SK-N-SH (cell line): Measurements from ENCODE around the gene NBEA. TPM values are rescaled to one million over a fixed set of nuclear protein-coding genes. Genes with fewer than 3 reads are reported as not detected.
"Not testable (repeated sequence)": the region's sequence is repeated elsewhere in the genome, so short reads cannot be mapped to it uniquely, and the experiment has no call there.

Source experiments
- CTCF ChIA-PET: fragments of 300-600, 350-600 bp; formaldehyde crosslinking; extraction: SDS; loops from one replicate; lab custom pipeline; 2021; lab: Yijun Ruan, JAX
- POLR2A ChIA-PET: fragments of 350-600 bp; sonication (Branson Sonifier 250); formaldehyde crosslinking; extraction: SDS; loops from one replicate; lab custom pipeline; 2020; ENCODE audit warnings: antibody characterized with exemption, inconsistent platforms; lab: Yijun Ruan, JAX
- DNase-seq: peaks from one replicate; pipeline ENCODE4 v3.0.0; 2012
- H2AFZ ChIP-seq: fragments of 200-600 bp; sonication (generic); 2 replicates; pipeline ENCODE4 v1.8.1; 2016; ENCODE audit warnings: antibody characterized with exemption, mild to moderate bottlenecking, low read depth
- H3F3A ChIP-seq: fragments of 200-600 bp; sonication (generic); replicated peaks from 2 replicates; pipeline ENCODE3; 2016; ENCODE audit warnings: antibody characterized with exemption, mild to moderate bottlenecking; ENCODE audit not compliant: insufficient read depth
- H3K27ac ChIP-seq, 2 experiments: fragments of 200-500 bp in 1 of 2; fragments of 200-600 bp in 1 of 2; sonication (Bioruptor generic) in 1 of 2; sonication (generic), shearing (Covaris generic) in 1 of 2; 2 replicates each; pipeline versions ENCODE4 v1.5.1 to v1.6.1; 2014 to 2016; ENCODE audit warnings: low read depth in 2 of 2, inconsistent platforms in 1 of 2, low read length in 1 of 2, mild to moderate bottlenecking in 1 of 2, mixed read lengths in 1 of 2
- H3K27me3 ChIP-seq: fragments of 200-600 bp; sonication (generic), shearing (Covaris generic); 2 replicates; pipeline ENCODE4 v1.6.1; 2016; ENCODE audit warnings: mixed run types; ENCODE audit not compliant: insufficient read depth
- H3K36me3 ChIP-seq, 2 experiments: fragments of 200-500 bp in 1 of 2; fragments of 200-600 bp in 1 of 2; sonication (Bioruptor generic) in 1 of 2; sonication (generic) in 1 of 2; replicated peaks in 1 of 2; 2 replicates each; pipeline versions ENCODE3 to v1.5.1; 2014 to 2016; ENCODE audit warnings: low read length in 1 of 2, mild to moderate bottlenecking in 1 of 2; ENCODE audit not compliant: insufficient read depth in 2 of 2, control insufficient read depth in 1 of 2
- H3K4me1 ChIP-seq, 2 experiments: fragments of 200-500 bp in 1 of 2; fragments of 200-600 bp in 1 of 2; sonication (Bioruptor generic) in 1 of 2; sonication (generic), shearing (Covaris generic) in 1 of 2; 2 replicates each; pipeline versions ENCODE4 v1.5.1 to v1.6.1; 2014 to 2016; ENCODE audit warnings: low read depth in 1 of 2, low read length in 1 of 2, mixed run types in 1 of 2; ENCODE audit not compliant: insufficient read depth in 2 of 2, control insufficient read depth in 1 of 2
- H3K4me2 ChIP-seq: fragments of 200-600 bp; sonication (generic), shearing (Covaris generic); 2 replicates; pipeline ENCODE4 v1.6.1; 2017; ENCODE audit warnings: mixed run types
- H3K4me3 ChIP-seq, 2 experiments: fragments of 200-500 bp in 1 of 2; fragments of 200-600 bp in 1 of 2; sonication (Bioruptor generic) in 1 of 2; sonication (generic), shearing (Covaris generic) in 1 of 2; 2 replicates each; pipeline versions ENCODE4 v1.5.1 to v1.8.1; 2014 to 2016; ENCODE audit warnings: low read depth in 2 of 2, inconsistent platforms in 1 of 2, low read length in 1 of 2, mild to moderate bottlenecking in 1 of 2, mixed read lengths in 1 of 2, moderate library complexity in 1 of 2
- H3K79me2 ChIP-seq: fragments of 200-600 bp; sonication (generic); 2 replicates; pipeline ENCODE4 v1.8.1; 2017; ENCODE audit warnings: mild to moderate bottlenecking; ENCODE audit not compliant: insufficient read depth
- H3K9ac ChIP-seq: fragments of 200-600 bp; sonication (generic); 2 replicates; pipeline ENCODE4 v1.6.1; 2017; ENCODE audit warnings: mixed run types
- H3K9me2 ChIP-seq: fragments of 200-600 bp; sonication (generic); 2 replicates; pipeline ENCODE4 v1.6.1; 2017; ENCODE audit warnings: mixed run types
- H3K9me3 ChIP-seq: fragments of 200-600 bp; sonication (generic); 2 replicates; pipeline ENCODE4 v1.6.1; 2017; ENCODE audit warnings: mixed run types, mild to moderate bottlenecking, moderate library complexity
- H4K20me1 ChIP-seq: fragments of 200-600 bp; sonication (generic); 2 replicates; pipeline ENCODE4 v1.6.1; 2017; ENCODE audit warnings: mild to moderate bottlenecking, mixed run types; ENCODE audit not compliant: insufficient read depth
- CTCF ChIP-seq: fragments of 200-600 bp; sonication (generic); IDR thresholded peaks from 2 replicates; pipeline ENCODE4 v1.6.1; 2017; ENCODE audit warnings: antibody characterized with exemption, mild to moderate bottlenecking, moderate library complexity
- EP300 ChIP-seq, 2 experiments: IDR thresholded peaks; 2 replicates each; pipeline versions ENCODE4 v1.4.0 to v1.6.1; 2012; ENCODE audit warnings: borderline replicate concordance in 1 of 2, low read depth in 1 of 2, low read length in 1 of 2
- FOSL2 ChIP-seq: IDR thresholded peaks from 2 replicates; pipeline ENCODE4 v1.4.0; 2012; ENCODE audit warnings: low read depth, mild to moderate bottlenecking, moderate library complexity, borderline replicate concordance
- GABPA ChIP-seq: IDR thresholded peaks from 2 replicates; pipeline ENCODE4 v1.4.0; 2012; ENCODE audit warnings: low read depth, mild to moderate bottlenecking
- JUND ChIP-seq: IDR thresholded peaks from 2 replicates; pipeline ENCODE4 v1.4.0; 2012
- MEF2A ChIP-seq: IDR thresholded peaks from 2 replicates; pipeline ENCODE4 v1.4.0; 2012; ENCODE audit warnings: low read depth, borderline replicate concordance
- MXI1 ChIP-seq: IDR thresholded peaks from 2 replicates; pipeline ENCODE4 v1.6.1; 2012; ENCODE audit warnings: mild to moderate bottlenecking, low read depth, low read length, improper control_type of control experiment
- NRF1 ChIP-seq: IDR thresholded peaks from 2 replicates; pipeline ENCODE4 v1.6.1; 2012; ENCODE audit warnings: low read depth, mild to moderate bottlenecking, low read length
- PBX3 ChIP-seq: IDR thresholded peaks from 2 replicates; pipeline ENCODE4; 2012
- POLR2AphosphoS5 ChIP-seq: IDR thresholded peaks from 2 replicates; pipeline ENCODE4 v1.6.1; 2012; ENCODE audit warnings: low read depth, low read length
- RFX5 ChIP-seq: IDR thresholded peaks from 2 replicates; pipeline ENCODE4 v1.6.1; 2012; ENCODE audit warnings: mild to moderate bottlenecking, improper control_type of control experiment, low read length
- WGBS: methylation state at CpG from one replicate; pipeline ENCODE4 v1.1.6; 2017; ENCODE audit warnings: low lambda C conversion rate; 5-methylcytosine and 5-hydroxymethylcytosine counted together
- polyA plus RNA-seq, 3 experiments: library from polyadenylated mRNA; depleted of rRNA; stranded (reverse); fragments of >200 nt; gene quantifications; 2 replicates each; pipeline ENCODE4 v1.2.3, GENCODE V29; 2012

The NBEA gene
- polyA plus RNA-seq, 1 of the 3 experiments (the other 2 are of a cell fraction), result 12.3 TPM

- H3K4me3 ChIP-seq, H3K9me2 ChIP-seq, POLR2A ChIA-PET, H4K20me1 ChIP-seq, H3K9me3 ChIP-seq, H3K27ac ChIP-seq, H3K4me2 ChIP-seq, H3K36me3 ChIP-seq, H3K27me3 ChIP-seq, H3F3A ChIP-seq, H2AFZ ChIP-seq, H3K4me1 ChIP-seq, H3K9ac ChIP-seq, H3K79me2 ChIP-seq, DNase-seq: not testable (repeated sequence)
- CTCF ChIA-PET, result interaction anchor here (0.9 to 3.3 kb wide), 4 partner anchors 10 to 200 kb away, joined by 3 to 10 read pairs (median 4); no protein-coding TSS in a partner anchor
- TF ChIP-seq CTCF, result 0 out of 2 replicates have a peak, but pooled peaks have one; percentile 7
- 98% methylated on average over 6 of the region's 6 CpGs for WGBS
Observed at GRCh38 chr13:35677863-35678262, 735.8 kb downstream of the NBEA start.

- no peaks in the 10 kb centered on the region for H3K9me3 ChIP-seq
- no peaks in the 10 kb centered on the region for H3K36me3 ChIP-seq
- H3K4me3 ChIP-seq, result no peak overlapping the region
- TF ChIP-seq MEF2A (no peak), RFX5 (no peak), CTCF (no peak), GABPA (no peak), JUND (no peak)
- H2AFZ ChIP-seq, result no peak overlapping the region
- no peaks in the 10 kb centered on the region for H3K27me3 ChIP-seq
- ChIA-PET CTCF (no interaction called here), POLR2A (no interaction called here)
- no peaks in the 10 kb centered on the region for H3K4me1 ChIP-seq
- 88% methylated on average over 6 of the region's 6 CpGs for WGBS
- no peak overlapping the region for H3K27ac ChIP-seq
- no peaks in the 10 kb centered on the region for H3K79me2 ChIP-seq
- DNase-seq, result no peak
- no peaks in the 10 kb centered on the region for H3F3A ChIP-seq
- H3K9ac ChIP-seq, result no peak overlapping the region
- no peaks in the 10 kb centered on the region for H3K9me2 ChIP-seq
- H3K4me2 ChIP-seq, result no peak overlapping the region
- H4K20me1 ChIP-seq, result no peaks in the 10 kb centered on the region
Observed at GRCh38 chr13:35681685-35682084, 739.6 kb downstream of the NBEA start.

- WGBS, result 82% methylated on average over 5 of the region's 5 CpGs
- CTCF ChIA-PET, result interaction anchor here (1.0 kb wide), 1 partner anchor 18 kb away, joined by 3 read pairs; no protein-coding TSS in a partner anchor
Observed at GRCh38 chr13:35684432-35684831, 742.4 kb downstream of the NBEA start.

More at GRCh38 chr13:35684432-35684831, 742.4 kb downstream of the NBEA start:
- no peaks in the 10 kb centered on the region for H4K20me1 ChIP-seq
- H3K27me3 ChIP-seq, result no peaks in the 10 kb centered on the region
- H3K27ac ChIP-seq, result no peak overlapping the region
- no peak overlapping the region for H2AFZ ChIP-seq
- POLR2A ChIA-PET, result no interaction called here
- no peaks in the 10 kb centered on the region for H3K9me3 ChIP-seq
- no peak for TF ChIP-seq PBX3
- no peak for TF ChIP-seq MXI1
- TF ChIP-seq POLR2AphosphoS5, result no peak
- no peak for TF ChIP-seq FOSL2
- no peak for TF ChIP-seq EP300 (IDR thresholded peaks at IDR 0.05; ENCODE audit: borderline replicate concordance in 1 of 2, low read depth in 1 of 2, low read length in 1 of 2)
- TF ChIP-seq GABPA, result no peak
- no peak for TF ChIP-seq NRF1
- H3F3A ChIP-seq, result no peaks in the 10 kb centered on the region
- no peak overlapping the region for H3K4me3 ChIP-seq
- H3K9me2 ChIP-seq, result no peaks in the 10 kb centered on the region
- no peaks in the 10 kb centered on the region for H3K36me3 ChIP-seq
- H3K4me2 ChIP-seq, result no peak overlapping the region
- H3K4me1 ChIP-seq, result no peaks in the 10 kb centered on the region
- H3K9ac ChIP-seq, result no peak overlapping the region
- H3K79me2 ChIP-seq, result no peaks in the 10 kb centered on the region
- DNase-seq, result no peak
